HepG2 (cell line): ENCODE results near the gene TSPYL4. TPM values are rescaled to one million over a fixed set of nuclear protein-coding genes. Genes with fewer than 3 reads are reported as not detected.

Experiments used
- ATAC-seq: fragments of 200-7000 bp; cut with Tn5 transposase; 3 replicates; pipeline ENCODE4 v1.9.1; 2020; ENCODE audit warnings: mild to moderate bottlenecking, moderate library complexity
- BruUV-seq: library from RNA; stranded (reverse); fragments of 400-500 nt; replicated peaks from 2 replicates; lab custom pipeline; 2021; lab: Mats Ljungman, UMichigan
- CTCF ChIA-PET: fragments of 300-600 bp; formaldehyde crosslinking; extraction: SDS; loops from one replicate; lab custom pipeline; 2021; ENCODE audit warnings: low total read pairs, inconsistent platforms, low intra/inter-chr PET ratio; lab: Yijun Ruan, JAX
- POLR2A ChIA-PET: fragments of 350-600 bp; sonication (Branson Sonifier 250); formaldehyde crosslinking; loops from one replicate; lab custom pipeline; 2020; ENCODE audit warnings: antibody characterized with exemption, inconsistent platforms; lab: Yijun Ruan, JAX
- DNase-seq: peaks from one replicate; pipeline ENCODE4 v3.0.0-alpha.2; 2015; ENCODE audit warnings: low spot score
- FAIRE-seq: peaks from 3 replicates; lab custom pipeline; 2011; peaks lifted over from hg19 to GRCh38; lab: Jason Lieb, UNC
- H2AFZ ChIP-seq: one replicate; pipeline ENCODE4 v1.6.1; 2011; ENCODE audit warnings: low read length, inconsistent platforms
- H3K27ac ChIP-seq: fragments of 300-600 bp; 3 replicates; pipeline ENCODE4 v1.8.0; 2011; ENCODE audit warnings: mixed run types, mild to moderate bottlenecking, mixed read lengths, low read length, inconsistent platforms; ENCODE audit not compliant: insufficient read depth; ENCODE audit errors: extremely low read length
- H3K27me3 ChIP-seq, 2 experiments: fragments of 200-600 bp in 1 of 2; 2 replicates in 1 of 2; 3 replicates in 1 of 2; pipeline versions ENCODE4 v1.6.0 to v1.8.0; 2011; ENCODE audit warnings: low read length in 2 of 2, mild to moderate bottlenecking in 2 of 2, moderate library complexity in 2 of 2, inconsistent platforms in 1 of 2; ENCODE audit not compliant: insufficient read depth in 2 of 2, control insufficient read depth in 1 of 2
- H3K36me3 ChIP-seq, 2 experiments: fragments of 200-600 bp in 1 of 2; replicated peaks in 1 of 2; 2 replicates in 1 of 2; 3 replicates in 1 of 2; pipeline versions ENCODE4 v1.5.1 to v1.8.0; 2011; ENCODE audit warnings: low read length in 2 of 2, inconsistent platforms in 1 of 2; ENCODE audit not compliant: insufficient read depth in 2 of 2, control insufficient read depth in 1 of 2
- H3K4me1 ChIP-seq: 2 replicates; pipeline ENCODE4 v1.5.1; 2012; ENCODE audit warnings: low read length, inconsistent platforms; ENCODE audit not compliant: insufficient read depth
- H3K4me2 ChIP-seq: 2 replicates; pipeline ENCODE4 v1.6.0; 2011; ENCODE audit warnings: low read depth, low read length, inconsistent platforms
- H3K4me3 ChIP-seq, 3 experiments: fragments of 200-600 bp in 1 of 3; sonication (generic), shearing (Covaris generic) in 1 of 3; replicated peaks in 1 of 3; 2 replicates each; pipeline ENCODE4 v1.5.1; 2011 to 2016; ENCODE audit warnings: low read length in 3 of 3, inconsistent platforms in 2 of 3, low read depth in 2 of 3, mild to moderate bottlenecking in 2 of 3, control low read depth in 1 of 3, mixed read lengths in 1 of 3; ENCODE audit not compliant: insufficient read depth in 1 of 3
- H3K79me2 ChIP-seq: one replicate; pipeline ENCODE4 v1.6.1; 2011; ENCODE audit warnings: low read length, inconsistent platforms; ENCODE audit not compliant: insufficient read depth
- H3K9ac ChIP-seq: 2 replicates; pipeline ENCODE4 v1.6.0; 2011; ENCODE audit warnings: mild to moderate bottlenecking, low read depth, low read length, inconsistent platforms; ENCODE audit not compliant: insufficient read depth
- H3K9me3 ChIP-seq: 2 replicates; pipeline ENCODE4 v1.5.1; 2012; ENCODE audit warnings: mild to moderate bottlenecking, low read length
- H4K20me1 ChIP-seq: 2 replicates; pipeline ENCODE4 v1.6.0; 2011; ENCODE audit warnings: inconsistent platforms, mild to moderate bottlenecking, low read length, moderate library complexity; ENCODE audit not compliant: insufficient read depth
- ARNT2 ChIP-seq: sonication (generic); formaldehyde crosslinking; IDR thresholded peaks from 2 replicates; pipeline ENCODE4 v1.8.0; 2022; ENCODE audit warnings: mild to moderate bottlenecking, low read depth, missing genetic modification reagents, moderate library complexity
- SAP130 ChIP-seq: IDR thresholded peaks from 2 replicates; pipeline ENCODE4 v1.6.1; 2016; ENCODE audit warnings: low read depth
- USF2 ChIP-seq, 2 experiments: sonication (generic) in 1 of 2; formaldehyde crosslinking in 1 of 2; IDR thresholded peaks; 2 replicates each; pipeline versions ENCODE4 v1.5.1 to v1.6.1; 2011 to 2020; ENCODE audit warnings: borderline replicate concordance in 1 of 2, low read depth in 1 of 2, low read length in 1 of 2, mild to moderate bottlenecking in 1 of 2, missing genetic modification reagents in 1 of 2, moderate library complexity in 1 of 2
- ZBTB20 ChIP-seq: sonication (generic); formaldehyde crosslinking; IDR thresholded peaks from 2 replicates; pipeline ENCODE4 v1.8.1; 2023; ENCODE audit warnings: missing genetic modification reagents, low read depth, mild to moderate bottlenecking, borderline replicate concordance
- ZNF605 ChIP-seq: sonication (generic); formaldehyde crosslinking; IDR thresholded peaks from 2 replicates; pipeline ENCODE4 v1.8.0; 2022; ENCODE audit warnings: mild to moderate bottlenecking, missing genetic modification reagents
- ZNF644 ChIP-seq: IDR thresholded peaks from 2 replicates; pipeline ENCODE4 v1.6.1; 2016; ENCODE audit warnings: low read depth
- ZNF652 ChIP-seq: IDR thresholded peaks from 2 replicates; pipeline ENCODE4 v1.6.1; 2016; ENCODE audit warnings: low read depth, borderline replicate concordance
- ZNF766 ChIP-seq: sonication (generic); formaldehyde crosslinking; IDR thresholded peaks from 2 replicates; pipeline ENCODE4 v1.5.0; 2020; ENCODE audit warnings: missing genetic modification reagents, borderline replicate concordance
- WGBS: methylation state at CpG from one replicate; pipeline ENCODE4 v1.1.6; 2017; ENCODE audit warnings: low lambda C conversion rate; 5-methylcytosine and 5-hydroxymethylcytosine counted together
- in situ Hi-C: cut with HindIII; loops from 2 replicates; pipeline ENCODE4 v1.10.0; 2017; ENCODE audit warnings: low pct_unique_long_range_greater_than_20kb; ENCODE audit not compliant: extremely low pct_ligation_motif_present
- intact Hi-C: fragments of 100-400 bp; cut with micrococcal nuclease; formaldehyde crosslinking; loops from one replicate; pipeline ENCODE4 v1.10.0; 2022; ENCODE audit not compliant: unreplicated experiment
- polyA plus RNA-seq, 8 experiments: library from polyadenylated mRNA; depleted of rRNA in 3 of 8; stranded (reverse) in 7 of 8; unstranded in 1 of 8; fragments of >200 nt; fragmentation: Illumina TruSeq in 4 of 8; extraction: Trizol in 4 of 8; gene quantifications; 2 replicates each; pipeline versions ENCODE4 v1.2.1 to v1.2.3, GENCODE V29; 2011 to 2016; ENCODE audit warnings: low read depth in 4 of 8, missing spikeins in 1 of 8, mixed read lengths in 1 of 8; ENCODE audit not compliant: insufficient read depth in 1 of 8
- total RNA-seq, 5 experiments: library from RNA; depleted of rRNA; stranded (reverse); fragments of >200 nt; fragmentation: Illumina TruSeq; extraction: Trizol; gene quantifications; 2 replicates each; pipeline ENCODE4 v1.2.3, GENCODE V29; 2016; ENCODE audit warnings: low read depth in 1 of 5

TSPYL4 gene
- total and polyA plus RNA-seq, 2 of the 13 experiments (the other 11 are each of a cell fraction or from before 2014, with no cell fraction given) = 18.0 to 19.7 TPM

GRCh38 chr6:116277124-116277523 lies 23.2 kb upstream of the TSPYL4 start:
- peaks cover 43% of the 10 kb centered on the region for H3K79me2 ChIP-seq
- BruUV-seq = no TSS peak
- ChIA-PET POLR2A (no interaction called here), CTCF (no interaction called here)
- H3K4me3 ChIP-seq = peak overlapping the region; percentile 59 to 97 (median 87)
- H3K4me1 ChIP-seq = peaks cover 49% of the 10 kb centered on the region
- ATAC-seq (no peak), DNase-seq (no peak), FAIRE-seq (no peak)
- in situ Hi-C loops (loop anchor here (10.0 to 25.0 kb wide), 2 partner anchors 288 to 385 kb away; partner anchors contain the start of gene ZUP1), intact Hi-C loops (loop anchor here (5.0 to 10.0 kb wide), 3 partner anchors 172 to 355 kb away; partner anchors contain the start of genes NT5DC1 and RWDD1)
- no peaks in the 10 kb centered on the region; a peak in 1 of 5 replicates for H3K27me3 ChIP-seq
- no peak for TF ChIP-seq USF2 (IDR thresholded peaks at IDR 0.05; ENCODE audit: low read depth, low read length)
- no peak for TF ChIP-seq USF2 (CRISPR knock-in tag; IDR thresholded peaks at IDR 0.05; ENCODE audit: borderline replicate concordance)
- no peak for TF ChIP-seq ZNF644
- TF ChIP-seq SAP130 = 0 out of 2 replicates have a peak, but pooled peaks have one; percentile 14
- no peak for TF ChIP-seq ZNF766
- no peak for TF ChIP-seq ARNT2
- no peak for TF ChIP-seq ZNF605 (CRISPR knock-in tag)
- TF ChIP-seq ZNF652 (CRISPR knock-in tag) = peak; percentile 91
- no peak for TF ChIP-seq ZBTB20
- H3K9ac ChIP-seq = peak overlapping the region; percentile 65
- H3K36me3 ChIP-seq = peaks cover 0 to 3% of the 10 kb centered on the region in 2 experiments; a peak in 1 of 5 replicates
- no peak overlapping the region for H2AFZ ChIP-seq
- H4K20me1 ChIP-seq = peaks cover 35% of the 10 kb centered on the region
- no peaks in the 10 kb centered on the region for H3K9me3 ChIP-seq
- peak overlapping the region; percentile 90 for H3K4me2 ChIP-seq
- H3K27ac ChIP-seq = no peak overlapping the region
- 58% methylated on average over 3 of the region's 3 CpGs for WGBS
